ENCODE results near the gene SDF4.
"Not testable (repeated sequence)": the region's sequence is repeated elsewhere in the genome, so short reads cannot be mapped to it uniquely, and the experiment has no call there.

SDF4 gene

GRCh38 chr1:1260843-1261560 lies 29.2 kb upstream of the SDF4 start:
- H3K27ac ChIP-seq = peak overlapping the region in 1 of 21 experiments; percentile 46
- H3K4me3 ChIP-seq = no peak overlapping the region

GRCh38 chr1:1259951-1260600 lies 28.3 kb upstream of the SDF4 start:
- Histone ChIP-seq H3K4me3 (no peak overlapping the region), H3K27ac (peak overlapping the region in 1 of 21 experiments; percentile 46)

DNA sequence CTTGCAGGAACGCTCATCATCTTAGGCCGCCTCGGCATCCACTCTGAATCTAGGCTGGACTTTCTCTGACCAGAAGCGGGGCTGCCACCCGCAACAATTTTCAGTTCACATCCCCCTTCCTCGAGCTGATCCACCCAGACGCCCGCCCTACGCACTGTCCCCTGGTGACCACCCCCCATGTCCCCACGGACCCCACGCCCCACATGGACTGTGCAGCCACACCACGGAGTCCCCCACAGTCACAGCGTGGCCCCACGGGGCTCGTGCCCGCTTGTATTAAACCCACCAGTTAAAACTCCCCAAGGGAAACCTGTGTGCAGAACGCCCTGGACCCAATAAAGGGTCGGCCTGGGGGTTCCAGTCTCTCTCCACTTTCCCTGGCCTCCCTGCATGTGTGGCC lies 27.7 kb upstream of the SDF4 start:
- no peak overlapping the region for H3K4me3 ChIP-seq

DNA sequence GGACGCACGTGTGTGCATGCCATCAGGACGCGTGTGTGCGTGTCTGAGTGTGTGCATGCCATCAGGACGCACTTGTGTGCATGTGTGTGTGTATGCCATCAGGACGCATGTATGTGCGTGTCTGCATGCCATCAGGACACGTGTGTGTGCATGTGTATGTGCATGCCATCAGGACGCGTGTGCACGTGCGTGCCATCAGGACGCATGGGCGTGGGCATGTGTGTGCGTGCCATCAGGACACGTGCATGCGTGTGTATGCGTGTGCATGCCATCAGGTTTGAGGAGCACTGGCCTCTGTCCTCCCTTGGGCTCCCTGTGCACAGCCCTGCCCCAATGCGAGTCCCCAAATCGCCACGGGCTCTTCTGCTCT lies 27.3 kb upstream of the SDF4 start:
- H3K27ac ChIP-seq = no peak overlapping the region

More for the DNA sequence above, 27.7 kb upstream of the SDF4 start:
- H3K27ac ChIP-seq = no peak overlapping the region

GRCh38 chr1:1256956-1257871 lies 25.4 kb upstream of the SDF4 start:
- Histone ChIP-seq H3K27ac (no peak overlapping the region), H3K4me3 (no peak overlapping the region)

More for the DNA sequence above, 27.3 kb upstream of the SDF4 start:
- no peak overlapping the region for H3K4me3 ChIP-seq

GRCh38 chr1:1255611-1256010 lies 23.8 kb upstream of the SDF4 start:
- Histone ChIP-seq H3K4me3 (no peak overlapping the region), H3K27ac (no peak overlapping the region)

- no peak overlapping the region for H3K27ac ChIP-seq
Measured at GRCh38 chr1:1255078-1255477, 23.3 kb upstream of the SDF4 start.

DNA sequence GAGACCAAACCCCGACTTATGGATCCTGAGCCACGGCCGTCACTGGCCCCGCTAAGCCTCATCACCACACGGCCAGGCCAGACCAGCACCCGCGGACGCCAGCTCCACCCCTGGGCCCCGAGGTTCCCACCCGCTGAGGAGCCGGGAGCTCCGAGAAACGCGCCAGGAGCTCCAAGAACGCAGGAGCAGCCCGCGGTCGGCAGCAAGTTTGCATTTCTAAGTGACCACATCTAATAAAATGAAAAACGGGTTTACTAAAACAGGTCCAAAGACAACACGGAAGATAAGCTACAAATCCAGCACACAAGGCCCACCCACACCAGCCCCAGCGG lies 22.8 kb upstream of the SDF4 start:
- Histone ChIP-seq H3K4me3 (no peak overlapping the region), H3K27ac (no peak overlapping the region)

More at GRCh38 chr1:1255078-1255477, 23.3 kb upstream of the SDF4 start:
- H3K4me3 ChIP-seq = no peak overlapping the region

- Histone ChIP-seq H3K27ac (no peak overlapping the region), H3K4me3 (no peak overlapping the region)
Measured at GRCh38 chr1:1253972-1254666, 22.3 kb upstream of the SDF4 start.

DNA sequence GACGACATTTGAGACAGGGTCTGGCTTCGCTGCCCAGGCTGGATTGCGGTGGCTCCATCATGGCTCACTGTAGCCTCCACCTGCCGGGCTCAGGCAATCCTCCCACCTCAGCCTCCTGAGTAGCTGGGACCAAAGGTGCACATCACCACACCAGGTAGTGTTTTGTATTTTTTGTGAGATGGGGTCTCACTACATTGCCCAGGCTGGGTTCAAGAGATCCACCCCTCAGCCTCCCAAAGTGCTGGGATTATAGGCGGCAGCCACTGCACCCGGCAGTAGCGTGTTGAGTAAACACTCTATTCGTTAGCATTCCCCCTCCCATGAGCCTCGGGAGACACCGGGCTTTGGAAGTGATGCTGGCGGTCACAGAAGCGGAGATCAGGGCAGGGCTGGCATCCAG lies 21.5 kb upstream of the SDF4 start:
- Histone ChIP-seq H3K27ac (no peak overlapping the region), H3K4me3 (no peak overlapping the region)

DNA sequence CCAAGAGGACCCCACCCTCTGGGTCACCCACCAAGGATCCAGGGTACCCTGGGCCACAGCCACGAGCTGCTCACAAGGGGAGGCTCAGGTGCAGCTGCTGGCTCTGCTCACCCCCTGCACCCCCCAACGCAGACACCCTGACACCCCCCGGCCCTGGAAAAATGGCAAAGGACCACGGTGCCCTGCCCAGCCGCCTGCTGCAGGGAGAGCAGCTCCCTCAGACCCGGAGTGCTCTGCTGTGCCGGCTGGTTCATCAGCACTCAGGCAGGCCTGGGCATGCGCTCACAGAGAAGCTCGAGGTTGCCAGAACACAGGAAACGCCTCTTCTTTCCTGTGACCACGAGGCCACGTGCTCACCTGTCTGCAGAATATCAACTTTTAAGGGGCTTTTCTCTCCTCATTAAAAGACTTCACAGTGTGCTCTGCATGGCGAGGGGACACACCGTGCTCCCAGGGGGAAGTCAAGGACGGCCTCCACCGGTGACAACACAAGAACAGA lies 19.0 kb upstream of the SDF4 start:
- Histone ChIP-seq H3K27ac (peak overlapping the region in 12 of 21 experiments; percentile 12 to 86 (median 58)), H3K4me3 (no peak overlapping the region)

DNA sequence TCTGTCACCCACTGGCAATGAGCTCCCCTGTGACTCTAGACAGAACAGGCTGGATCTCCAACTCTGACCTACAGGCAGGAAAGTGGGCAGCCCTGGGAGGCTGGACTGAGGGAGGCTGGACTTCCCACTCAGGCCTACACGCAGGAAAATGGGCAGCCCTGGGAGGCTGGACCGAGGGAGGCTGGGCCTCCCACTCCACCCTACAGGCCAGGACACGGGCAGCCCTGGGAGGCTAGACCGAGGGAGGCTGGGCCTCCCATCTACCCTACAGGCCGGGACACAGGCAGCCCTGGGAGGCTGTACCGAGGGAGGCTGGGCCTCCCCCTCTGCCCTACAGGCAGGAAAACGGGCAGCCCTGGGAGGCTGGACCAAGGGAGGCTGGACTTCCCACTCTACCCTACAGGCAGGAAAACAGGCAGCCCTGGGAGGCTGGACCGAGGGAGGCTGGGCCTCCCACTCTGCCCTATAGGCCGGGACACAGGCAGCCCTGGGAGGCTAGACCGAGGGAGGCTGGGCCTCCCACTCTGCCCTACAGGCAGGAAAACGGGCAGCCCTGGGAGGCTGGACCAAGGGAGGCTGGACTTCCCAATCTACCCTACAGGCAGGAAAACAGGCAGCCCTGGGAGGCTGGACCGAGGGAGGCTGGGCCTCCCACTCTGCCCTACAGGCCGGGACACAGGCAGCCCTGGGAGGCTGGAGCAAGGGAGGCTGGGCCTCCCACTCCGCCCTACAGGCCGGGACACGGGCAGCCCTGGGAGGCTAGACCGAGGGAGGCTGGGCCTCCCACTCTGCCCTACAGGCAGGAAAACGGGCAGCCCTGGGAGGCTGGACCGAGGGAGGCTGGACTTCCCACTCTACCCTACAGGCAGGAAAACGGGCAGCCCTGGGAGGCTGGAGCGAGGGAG lies 16.5 kb upstream of the SDF4 start:
- not testable (repeated sequence) for H3K27ac ChIP-seq, H3K4me3 ChIP-seq

- Histone ChIP-seq H3K4me3 (no peak overlapping the region), H3K27ac (peak overlapping the region in 1 of 21 experiments; percentile 32)
Measured at GRCh38 chr1:1247341-1247913, 15.6 kb upstream of the SDF4 start.

- Histone ChIP-seq H3K27ac (peak within 1 kb of the TSS in 5 of 21 experiments; percentile 8 to 65 (median 51)), H3K4me3 (peak within 1 kb of the TSS in 2 of 7 experiments; percentile 12 to 34)
Measured at GRCh38 chr1:1246577-1247340, 15.0 kb upstream of the SDF4 start, which contains the start of gene C1QTNF12. TSS of gene C1QTNF12 (minus strand) at chr1:1246722. CDS start at chr1:1246690, 32 bp downstream.

GRCh38 chr1:1245817-1246576 lies 14.2 kb upstream of the SDF4 start:
- H3K4me3 ChIP-seq = peak overlapping the region in 2 of 7 experiments; percentile 12 to 34
- H3K27ac ChIP-seq = peak overlapping the region in 5 of 21 experiments; percentile 8 to 65 (median 51)

DNA sequence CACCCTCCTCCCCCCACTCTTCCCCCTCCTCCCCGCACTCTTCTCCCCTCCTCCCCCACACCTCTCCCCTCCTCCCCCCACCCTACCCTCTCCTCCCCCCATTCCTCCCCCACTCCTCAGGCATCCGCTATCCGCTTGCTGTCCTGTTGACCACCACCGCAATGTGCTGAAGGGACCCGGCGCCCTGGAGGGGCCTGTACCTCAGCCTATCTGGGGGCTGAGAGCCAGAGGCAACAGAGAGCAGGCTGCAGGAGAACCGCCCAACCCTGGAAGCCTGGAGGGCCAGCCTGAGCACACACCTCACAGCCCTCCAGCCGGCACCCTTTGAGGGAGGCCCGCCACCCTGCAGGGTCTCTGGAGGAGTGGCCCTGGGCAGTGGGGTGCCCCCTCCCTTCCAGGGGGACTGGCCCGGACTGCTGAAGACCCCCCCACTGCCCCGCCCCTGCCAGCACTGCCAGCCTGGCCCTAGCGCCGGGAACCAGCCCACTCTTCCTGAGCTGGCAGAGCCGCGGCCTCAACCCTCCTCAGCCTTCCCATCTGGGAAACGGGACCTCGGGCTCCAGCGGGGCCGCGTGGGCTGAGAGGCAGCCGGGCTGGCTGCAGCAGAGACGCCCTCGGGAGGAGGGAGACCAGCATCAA lies 13.5 kb upstream of the SDF4 start:
- Histone ChIP-seq H3K27ac (no peak overlapping the region), H3K4me3 (peak overlapping the region in 1 of 7 experiments; percentile 34)
